ENCODE results near the gene ZNF44.

The ZNF44 gene

GRCh38 chr19:12265921-12266704, 28.6 kb downstream of the ZNF44 start:
- in situ Hi-C loops (cut with MboI; ENCODE audit: low pct_unique_long_range_greater_than_20kb, low sequenced_read_pairs, unreplicated experiment), result no loop called here
- DNase-seq (ENCODE audit: low spot score), result no peak
- TF ChIP-seq, protein P1, sequence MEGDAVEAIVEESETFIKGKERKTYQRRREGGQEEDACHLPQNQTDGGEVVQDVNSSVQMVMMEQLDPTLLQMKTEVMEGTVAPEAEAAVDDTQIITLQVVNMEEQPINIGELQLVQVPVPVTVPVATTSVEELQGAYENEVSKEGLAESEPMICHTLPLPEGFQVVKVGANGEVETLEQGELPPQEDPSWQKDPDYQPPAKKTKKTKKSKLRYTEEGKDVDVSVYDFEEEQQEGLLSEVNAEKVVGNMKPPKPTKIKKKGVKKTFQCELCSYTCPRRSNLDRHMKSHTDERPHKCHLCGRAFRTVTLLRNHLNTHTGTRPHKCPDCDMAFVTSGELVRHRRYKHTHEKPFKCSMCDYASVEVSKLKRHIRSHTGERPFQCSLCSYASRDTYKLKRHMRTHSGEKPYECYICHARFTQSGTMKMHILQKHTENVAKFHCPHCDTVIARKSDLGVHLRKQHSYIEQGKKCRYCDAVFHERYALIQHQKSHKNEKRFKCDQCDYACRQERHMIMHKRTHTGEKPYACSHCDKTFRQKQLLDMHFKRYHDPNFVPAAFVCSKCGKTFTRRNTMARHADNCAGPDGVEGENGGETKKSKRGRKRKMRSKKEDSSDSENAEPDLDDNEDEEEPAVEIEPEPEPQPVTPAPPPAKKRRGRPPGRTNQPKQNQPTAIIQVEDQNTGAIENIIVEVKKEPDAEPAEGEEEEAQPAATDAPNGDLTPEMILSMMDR (IDR thresholded peaks at IDR 0.05; ENCODE audit: extremely low read depth, insufficient read depth, missing control alignments), result no peak

DNA sequence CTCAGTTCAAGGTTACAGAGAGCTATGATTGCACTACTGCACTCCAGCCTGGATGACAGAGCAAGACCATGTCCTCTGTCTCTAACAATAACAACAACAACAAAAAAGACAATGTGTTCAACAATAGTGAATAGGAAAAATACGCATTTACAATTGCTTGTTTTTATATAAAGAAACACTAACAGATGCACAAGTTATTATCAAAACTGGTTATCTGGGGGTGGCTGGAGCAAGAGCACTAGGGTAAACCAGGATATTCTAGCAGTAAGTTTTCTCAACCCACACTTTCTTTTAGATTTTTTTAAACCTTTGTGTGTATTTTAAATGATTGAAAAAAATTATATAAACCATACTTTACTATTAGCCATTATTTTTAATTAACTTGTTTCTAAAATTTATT, 33.1 kb downstream of the ZNF44 start:
- no peak for DNase-seq (ENCODE audit: low spot score)
- TF ChIP-seq, protein P1 (IDR thresholded peaks at IDR 0.05; ENCODE audit: extremely low read depth, insufficient read depth, missing control alignments), result no peak
- in situ Hi-C loops (cut with MboI; ENCODE audit: low pct_unique_long_range_greater_than_20kb, low sequenced_read_pairs, unreplicated experiment), result no loop called here

DNA sequence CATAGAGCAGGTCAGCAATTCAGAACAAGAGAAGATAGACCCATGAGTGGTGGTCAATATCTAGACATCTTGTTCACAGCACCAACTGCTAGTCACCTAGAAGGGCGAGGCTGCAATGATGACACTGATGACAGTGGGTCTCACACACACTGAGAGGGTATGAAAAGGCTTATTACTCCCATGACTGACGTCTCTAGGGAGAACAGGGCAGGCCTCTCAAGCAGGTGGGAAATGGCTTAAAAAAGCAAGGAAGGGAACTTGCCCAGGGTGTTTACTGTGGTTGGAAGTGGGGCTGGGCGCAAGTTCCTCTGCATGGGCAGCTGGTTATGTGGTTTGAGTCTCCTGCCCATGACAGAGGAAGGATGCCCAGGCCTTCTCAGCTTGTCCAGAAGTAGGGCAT, 33.8 kb downstream of the ZNF44 start:
- no peak for DNase-seq (ENCODE audit: low spot score)
- in situ Hi-C loops (cut with MboI; ENCODE audit: low pct_unique_long_range_greater_than_20kb, low sequenced_read_pairs, unreplicated experiment), result no loop called here
- TF ChIP-seq, protein P1 (IDR thresholded peaks at IDR 0.05; ENCODE audit: extremely low read depth, insufficient read depth, missing control alignments), result no peak

GRCh38 chr19:12260236-12260635, 34.4 kb downstream of the ZNF44 start:
- TF ChIP-seq, protein P1 (IDR thresholded peaks at IDR 0.05; ENCODE audit: extremely low read depth, insufficient read depth, missing control alignments), result no peak
- no peak for DNase-seq (ENCODE audit: low spot score)
- in situ Hi-C loops (cut with MboI; ENCODE audit: low pct_unique_long_range_greater_than_20kb, low sequenced_read_pairs, unreplicated experiment), result no loop called here

DNA sequence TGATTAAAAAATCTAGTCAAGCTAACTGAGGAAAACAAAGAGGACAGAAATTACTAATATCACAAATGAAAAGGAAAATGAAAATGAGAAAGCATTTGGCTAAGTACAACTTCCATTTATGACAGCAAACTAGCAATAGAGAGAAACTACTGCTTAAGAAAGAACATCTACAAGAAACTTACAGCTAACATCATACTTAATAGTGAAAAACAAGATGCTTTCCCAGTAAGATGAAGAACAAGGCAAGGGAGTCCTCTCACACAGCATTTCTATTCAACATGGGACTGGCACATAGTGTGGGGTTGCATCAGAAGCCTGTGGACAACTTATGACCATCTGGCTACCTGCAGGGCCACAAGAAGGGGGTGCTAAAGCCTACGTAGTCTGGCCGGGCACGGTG, 39.3 kb downstream of the ZNF44 start:
- in situ Hi-C loops (cut with MboI; ENCODE audit: low pct_unique_long_range_greater_than_20kb, low sequenced_read_pairs, unreplicated experiment), result no loop called here
- no peak for DNase-seq (ENCODE audit: low spot score)

DNA sequence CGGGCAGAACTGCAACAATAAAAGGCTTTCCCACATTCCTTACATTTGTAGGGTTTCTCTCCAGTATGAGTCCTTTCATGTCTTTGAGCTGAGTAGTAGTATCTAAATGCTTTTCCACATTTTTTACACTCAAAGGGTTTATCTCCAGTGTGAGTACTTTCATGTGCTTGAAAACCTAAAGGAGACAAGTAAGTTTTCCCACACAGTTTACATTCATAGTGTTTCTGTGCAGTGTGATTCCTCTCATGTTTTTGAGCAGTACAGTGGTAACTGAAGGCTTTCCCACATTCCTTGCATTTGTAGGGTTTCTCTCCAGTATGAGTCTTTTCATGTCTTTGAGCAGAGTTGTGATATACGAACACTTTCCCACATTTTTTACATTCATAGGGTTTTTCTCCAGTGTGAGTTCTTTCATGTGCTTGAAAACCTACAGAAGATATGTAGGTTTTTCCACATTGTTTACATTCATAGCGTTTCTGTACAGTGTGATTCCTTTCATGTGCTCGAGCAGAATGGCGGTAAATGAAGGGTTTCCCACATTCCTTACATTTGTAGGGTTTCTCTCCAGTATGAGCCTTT, 47.0 kb downstream of the ZNF44 start:
- in situ Hi-C loops (cut with MboI; ENCODE audit: low pct_unique_long_range_greater_than_20kb, low sequenced_read_pairs, unreplicated experiment), result no loop called here
- TF ChIP-seq, protein P1 (IDR thresholded peaks at IDR 0.05; ENCODE audit: extremely low read depth, insufficient read depth, missing control alignments), result no peak
- DNase-seq (ENCODE audit: low spot score), result no peak

More for the DNA sequence above, 39.3 kb downstream of the ZNF44 start:
- TF ChIP-seq, protein P1 (IDR thresholded peaks at IDR 0.05; ENCODE audit: extremely low read depth, insufficient read depth, missing control alignments), result no peak

Data from GM13977 (cell line).